Measurements from ENCODE around the gene PLPPR1.

DNA sequence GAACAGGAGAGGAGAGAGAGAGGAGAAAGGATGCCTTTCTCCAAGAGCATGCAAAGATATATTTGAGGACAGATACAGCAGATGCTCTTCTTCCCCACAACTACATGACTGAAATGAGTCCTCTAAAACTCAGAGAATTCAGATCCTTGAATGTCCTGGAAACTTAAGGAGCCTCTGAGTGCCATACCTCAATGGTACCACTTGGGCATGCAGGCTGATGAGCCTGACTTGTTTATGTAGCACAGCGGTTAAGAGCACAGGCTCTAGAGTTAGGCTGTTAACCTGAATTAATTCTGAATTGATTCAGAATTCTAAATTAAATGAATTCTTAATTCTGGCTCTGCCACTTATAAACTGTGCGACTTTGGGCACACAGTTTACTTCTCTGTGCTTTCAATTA lies 5.7 kb downstream of the PLPPR1 start:
- TF ChIP-seq, protein P1, sequence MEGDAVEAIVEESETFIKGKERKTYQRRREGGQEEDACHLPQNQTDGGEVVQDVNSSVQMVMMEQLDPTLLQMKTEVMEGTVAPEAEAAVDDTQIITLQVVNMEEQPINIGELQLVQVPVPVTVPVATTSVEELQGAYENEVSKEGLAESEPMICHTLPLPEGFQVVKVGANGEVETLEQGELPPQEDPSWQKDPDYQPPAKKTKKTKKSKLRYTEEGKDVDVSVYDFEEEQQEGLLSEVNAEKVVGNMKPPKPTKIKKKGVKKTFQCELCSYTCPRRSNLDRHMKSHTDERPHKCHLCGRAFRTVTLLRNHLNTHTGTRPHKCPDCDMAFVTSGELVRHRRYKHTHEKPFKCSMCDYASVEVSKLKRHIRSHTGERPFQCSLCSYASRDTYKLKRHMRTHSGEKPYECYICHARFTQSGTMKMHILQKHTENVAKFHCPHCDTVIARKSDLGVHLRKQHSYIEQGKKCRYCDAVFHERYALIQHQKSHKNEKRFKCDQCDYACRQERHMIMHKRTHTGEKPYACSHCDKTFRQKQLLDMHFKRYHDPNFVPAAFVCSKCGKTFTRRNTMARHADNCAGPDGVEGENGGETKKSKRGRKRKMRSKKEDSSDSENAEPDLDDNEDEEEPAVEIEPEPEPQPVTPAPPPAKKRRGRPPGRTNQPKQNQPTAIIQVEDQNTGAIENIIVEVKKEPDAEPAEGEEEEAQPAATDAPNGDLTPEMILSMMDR (IDR thresholded peaks at IDR 0.05; ENCODE audit: extremely low read depth in 1 of 2, insufficient read depth in 1 of 2, low read depth in 1 of 2, low read length in 2 of 2), result no peak
- TF ChIP-seq POLR2A (IDR thresholded peaks at IDR 0.05; ENCODE audit: low read depth, low read length) (no peak), EZH2 (IDR thresholded peaks at IDR 0.05; ENCODE audit: borderline replicate concordance, low read depth, low read length, severe bottlenecking) (no peak)
- TF ChIP-seq, protein P2, sequence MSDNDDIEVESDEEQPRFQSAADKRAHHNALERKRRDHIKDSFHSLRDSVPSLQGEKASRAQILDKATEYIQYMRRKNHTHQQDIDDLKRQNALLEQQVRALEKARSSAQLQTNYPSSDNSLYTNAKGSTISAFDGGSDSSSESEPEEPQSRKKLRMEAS (IDR thresholded peaks at IDR 0.05; ENCODE audit: insufficient read depth, insufficient read length), result no peak
